Activated CD8-positive, alpha-beta T cell treated with anti-CD3 and anti-CD28 coated beads, Interleukin-2, amount 10 ng/mL, durations not matched to agents 7 days and 5 days (primary cell): ENCODE data around the gene LRCH3. TPM values are rescaled to one million over a fixed set of nuclear protein-coding genes. Genes with fewer than 3 reads are reported as not detected.
"Not testable (repeated sequence)": the region's sequence is repeated elsewhere in the genome, so short reads cannot be mapped to it uniquely, and the experiment has no call there.

Experiments
- ATAC-seq: fragments of 150-1000 bp; cut with Tn5 transposase; one replicate; pipeline ENCODE4 v1.10.0; 2021; ENCODE audit warnings: moderate library complexity
- CTCF ChIA-PET: fragments of 350-600 bp; sonication (Branson Sonifier 250); formaldehyde crosslinking; loops from one replicate; lab custom pipeline; 2021; ENCODE audit warnings: antibody characterized with exemption; lab: Charles Lee
- POLR2A ChIA-PET: fragments of 350-600 bp; sonication (Branson Sonifier 250); formaldehyde crosslinking; loops from one replicate; lab custom pipeline; 2021; ENCODE audit warnings: antibody characterized with exemption; lab: Charles Lee
- DNase-seq: peaks from one replicate; pipeline ENCODE4 v3.0.0-alpha.2; 2020
- H3K27ac Mint-ChIP-seq: one replicate; pipeline ENCODE4 v1.8.0; 2021; ENCODE audit warnings: mild to moderate bottlenecking, mixed read lengths
- H3K27me3 Mint-ChIP-seq: one replicate; pipeline ENCODE4 v1.8.0; 2021; ENCODE audit warnings: low read depth, mixed read lengths
- H3K36me3 Mint-ChIP-seq: one replicate; pipeline ENCODE4 v1.8.0; 2021; ENCODE audit warnings: low read depth, mixed read lengths
- H3K4me1 Mint-ChIP-seq: one replicate; pipeline ENCODE4 v1.8.0; 2021; ENCODE audit warnings: low read depth, mixed read lengths
- H3K4me3 Mint-ChIP-seq: one replicate; pipeline ENCODE4 v1.8.0; 2021; ENCODE audit warnings: mild to moderate bottlenecking, mixed read lengths
- H3K9me3 Mint-ChIP-seq: one replicate; pipeline ENCODE4 v1.8.0; 2022; ENCODE audit warnings: mixed read lengths; ENCODE audit not compliant: insufficient read depth
- total RNA-seq, 2 experiments: library from RNA; stranded (reverse); gene quantifications; one replicate each; pipeline ENCODE4 v1.2.3, GENCODE V29; 2021

LRCH3 gene
- total RNA-seq, 2 experiments from 2014 or later: 50.7 to 60.4 TPM

- ATAC-seq (no peak), DNase-seq (no peak)
- POLR2A ChIA-PET: interaction anchor here (0.5 to 0.7 kb wide), 3 partner anchors 8 to 134 kb away, joined by 3 read pairs; no protein-coding TSS in a partner anchor
- Mint-ChIP-seq H3K27me3 (no peaks in the 10 kb centered on the region), H3K4me1 (peaks cover 18% of the 10 kb centered on the region), H3K27ac (no peak overlapping the region), H3K9me3 (no peaks in the 10 kb centered on the region), H3K36me3 (peaks cover 42% of the 10 kb centered on the region), H3K4me3 (no peak overlapping the region)
- CTCF ChIA-PET: interaction anchor here (1.1 kb wide), 1 partner anchor 845 kb away, joined by 3 read pairs; the partner anchor contains the start of gene MELTF
Observed at GRCh38 chr3:197874653-197875052, 83.6 kb downstream of the LRCH3 start.

GRCh38 chr3:197877902-197878301 is 86.8 kb downstream of the LRCH3 start:
- H3K27me3 Mint-ChIP-seq: no peaks in the 10 kb centered on the region
- POLR2A ChIA-PET: interaction anchor here (0.7 kb wide), 1 partner anchor 127 kb away, joined by 3 read pairs; no protein-coding TSS in a partner anchor

GRCh38 chr3:197878427-197878826 is 87.4 kb downstream of the LRCH3 start:
- ChIA-PET CTCF (interaction anchor here (0.7 kb wide), 1 partner anchor 89 kb away, joined by 3 read pairs; no protein-coding TSS in a partner anchor), POLR2A (interaction anchor here (0.7 kb wide), 1 partner anchor 128 kb away, joined by 3 read pairs; no protein-coding TSS in a partner anchor)

More at GRCh38 chr3:197877902-197878301, 86.8 kb downstream of the LRCH3 start:
- Mint-ChIP-seq H3K4me3 (no peak overlapping the region), H3K36me3 (peaks cover 27% of the 10 kb centered on the region), H3K9me3 (no peaks in the 10 kb centered on the region), H3K4me1 (peaks cover 21% of the 10 kb centered on the region), H3K27ac (peak overlapping the region; percentile 83)
- DNase-seq (no peak), ATAC-seq (no peak)
- CTCF ChIA-PET: interaction anchor here (0.7 kb wide), 1 partner anchor 89 kb away, joined by 3 read pairs; no protein-coding TSS in a partner anchor

GRCh38 chr3:197880491-197881269 is 89.6 kb downstream of the LRCH3 start:
- Mint-ChIP-seq H3K27me3 (no peaks in the 10 kb centered on the region), H3K9me3 (no peaks in the 10 kb centered on the region), H3K27ac (no peak overlapping the region), H3K4me3 (no peak overlapping the region), H3K4me1 (peaks cover 16% of the 10 kb centered on the region), H3K36me3 (peaks cover 39% of the 10 kb centered on the region)
- ChIA-PET POLR2A (no interaction called here), CTCF (interaction anchor here (1.0 kb wide), 1 partner anchor 25 kb away, joined by 4 read pairs; no protein-coding TSS in a partner anchor)
- ATAC-seq (no peak), DNase-seq (no peak)

More at GRCh38 chr3:197878427-197878826, 87.4 kb downstream of the LRCH3 start:
- ATAC-seq (peak; percentile 84), DNase-seq (peak; percentile 74)
- no peaks in the 10 kb centered on the region for H3K9me3 Mint-ChIP-seq
- no peaks in the 10 kb centered on the region for H3K27me3 Mint-ChIP-seq
- H3K36me3 Mint-ChIP-seq: peaks cover 26% of the 10 kb centered on the region
- H3K4me1 Mint-ChIP-seq: peaks cover 17% of the 10 kb centered on the region
- peak overlapping the region; percentile 83 for H3K27ac Mint-ChIP-seq
- peak overlapping the region; percentile 43 for H3K4me3 Mint-ChIP-seq

- POLR2A ChIA-PET: no interaction called here
- no peaks in the 10 kb centered on the region for H3K9me3 Mint-ChIP-seq
- H3K27ac Mint-ChIP-seq: no peak overlapping the region
Observed at GRCh38 chr3:197881270-197881969, 90.4 kb downstream of the LRCH3 start.

GRCh38 chr3:197881970-197882338 is 90.9 kb downstream of the LRCH3 start:
- no peak overlapping the region for H3K27ac Mint-ChIP-seq
- POLR2A ChIA-PET: no interaction called here
- no peak overlapping the region for H3K4me3 Mint-ChIP-seq
- H3K4me1 Mint-ChIP-seq: peaks cover 16% of the 10 kb centered on the region
- peaks cover 40% of the 10 kb centered on the region for H3K36me3 Mint-ChIP-seq
- no peaks in the 10 kb centered on the region for H3K9me3 Mint-ChIP-seq
- H3K27me3 Mint-ChIP-seq: no peaks in the 10 kb centered on the region
- ATAC-seq: no peak
- CTCF ChIA-PET: interaction anchor here (0.8 kb wide), 1 partner anchor 24 kb away, joined by 3 read pairs; no protein-coding TSS in a partner anchor
- no peak for DNase-seq

More at GRCh38 chr3:197881270-197881969, 90.4 kb downstream of the LRCH3 start:
- Mint-ChIP-seq H3K4me3 (no peak overlapping the region), H3K27me3 (no peaks in the 10 kb centered on the region), H3K4me1 (peaks cover 16% of the 10 kb centered on the region), H3K36me3 (peaks cover 42% of the 10 kb centered on the region)
- no peak for DNase-seq
- ATAC-seq: no peak
- CTCF ChIA-PET: interaction anchor here (0.8 to 1.0 kb wide), 2 partner anchors 24 kb away, joined by 3 to 4 read pairs; no protein-coding TSS in a partner anchor

- peaks cover 37% of the 10 kb centered on the region for H3K36me3 Mint-ChIP-seq
- ChIA-PET CTCF (interaction anchor here (0.9 kb wide), 1 partner anchor 23 kb away, joined by 5 read pairs; no protein-coding TSS in a partner anchor), POLR2A (interaction anchor here (1.0 kb wide), 1 partner anchor 8 kb away, joined by 3 read pairs; no protein-coding TSS in a partner anchor)
- ATAC-seq (no peak), DNase-seq (no peak)
- H3K27ac Mint-ChIP-seq: no peak overlapping the region
- no peaks in the 10 kb centered on the region for H3K9me3 Mint-ChIP-seq
- no peak overlapping the region for H3K4me3 Mint-ChIP-seq
- peaks cover 16% of the 10 kb centered on the region for H3K4me1 Mint-ChIP-seq
- H3K27me3 Mint-ChIP-seq: no peaks in the 10 kb centered on the region
Observed at GRCh38 chr3:197882586-197882985, 91.5 kb downstream of the LRCH3 start.

- Mint-ChIP-seq H3K27ac (no peak overlapping the region), H3K36me3 (peaks cover 33% of the 10 kb centered on the region), H3K9me3 (no peaks in the 10 kb centered on the region), H3K4me1 (peaks cover 9% of the 10 kb centered on the region), H3K4me3 (no peak overlapping the region), H3K27me3 (no peaks in the 10 kb centered on the region)
- ChIA-PET POLR2A (no interaction called here), CTCF (no interaction called here)
- DNase-seq (no peak), ATAC-seq (no peak)
Observed at GRCh38 chr3:197883541-197883940, 92.5 kb downstream of the LRCH3 start.

GRCh38 chr3:197884330-197884729 is 93.3 kb downstream of the LRCH3 start:
- CTCF ChIA-PET, H3K4me1 Mint-ChIP-seq, POLR2A ChIA-PET, H3K9me3 Mint-ChIP-seq, H3K27me3 Mint-ChIP-seq, H3K27ac Mint-ChIP-seq, ATAC-seq, H3K4me3 Mint-ChIP-seq, DNase-seq: not testable (repeated sequence)
- H3K36me3 Mint-ChIP-seq: peaks cover 28% of the 10 kb centered on the region

- POLR2A ChIA-PET: interaction anchor here (0.7 kb wide), 1 partner anchor 38 kb away, joined by 3 read pairs; no protein-coding TSS in a partner anchor
- ATAC-seq, H3K4me3 Mint-ChIP-seq, H3K4me1 Mint-ChIP-seq, DNase-seq, H3K9me3 Mint-ChIP-seq, H3K27ac Mint-ChIP-seq, CTCF ChIA-PET, H3K27me3 Mint-ChIP-seq: not testable (repeated sequence)
- peaks cover 26% of the 10 kb centered on the region for H3K36me3 Mint-ChIP-seq
Observed at GRCh38 chr3:197886052-197886451, 95.0 kb downstream of the LRCH3 start.

- H3K27me3 Mint-ChIP-seq, POLR2A ChIA-PET, ATAC-seq, H3K27ac Mint-ChIP-seq, DNase-seq, H3K4me3 Mint-ChIP-seq, H3K4me1 Mint-ChIP-seq, H3K9me3 Mint-ChIP-seq: not testable (repeated sequence)
- H3K36me3 Mint-ChIP-seq: peaks cover 24% of the 10 kb centered on the region
- CTCF ChIA-PET: interaction anchor here (1.3 kb wide), 1 partner anchor 18 kb away, joined by 10 read pairs; no protein-coding TSS in a partner anchor
Observed at GRCh38 chr3:197887430-197888053, 96.5 kb downstream of the LRCH3 start.
